NCI-H146 treated with DMSO at 0.1 percent for 48 hours (cell line): ENCODE results near the gene TIMM10B.

Source experiments
- DNase-seq: peaks from one replicate; lab custom pipeline; 2025; ENCODE audit not compliant: unreplicated experiment; lab: John Stamatoyannopoulos, UW

TIMM10B gene

GRCh38 chr11:6469599-6469998 lies 11.7 kb upstream of the TIMM10B start:
- no peak for DNase-seq

- DNase-seq = no peak
Observed at GRCh38 chr11:6472934-6473333, 8.4 kb upstream of the TIMM10B start.

- peak; percentile 59 for DNase-seq
Observed at GRCh38 chr11:6473451-6474412, 7.6 kb upstream of the TIMM10B start, which contains the start of gene TRIM3. Gene TRIM3 (minus strand): TSS chr11:6473941. CDS start chr11:6465695, 8,246 bp downstream.

- no peak for DNase-seq
Observed at GRCh38 chr11:6474413-6474792, 6.9 kb upstream of the TIMM10B start.

GRCh38 chr11:6474806-6475500 lies 6.3 kb upstream of the TIMM10B start:
- no peak for DNase-seq

GRCh38 chr11:6475936-6476335 lies 5.4 kb upstream of the TIMM10B start:
- DNase-seq = no peak

- no peak for DNase-seq
Observed at GRCh38 chr11:6476571-6476970, 4.7 kb upstream of the TIMM10B start.

GRCh38 chr11:6480299-6480914 lies 894 bp upstream of the TIMM10B start:
- DNase-seq = no peak

- DNase-seq = no peak
Observed at GRCh38 chr11:6481924-6482275, 599 bp downstream of the TIMM10B start.

- DNase-seq = no peak
Observed at GRCh38 chr11:6482441-6482840, 1.1 kb downstream of the TIMM10B start.

GRCh38 chr11:6483015-6483414 lies 1.7 kb downstream of the TIMM10B start:
- DNase-seq = no peak

- no peak for DNase-seq
Observed at GRCh38 chr11:6485661-6486060, 4.4 kb downstream of the TIMM10B start.

GRCh38 chr11:6486256-6486655 lies 5.0 kb downstream of the TIMM10B start:
- DNase-seq = no peak

GRCh38 chr11:6486938-6487337 lies 5.6 kb downstream of the TIMM10B start:
- DNase-seq = no peak

GRCh38 chr11:6488342-6488741 lies 7.0 kb downstream of the TIMM10B start:
- DNase-seq = no peak

GRCh38 chr11:6488821-6489220 lies 7.5 kb downstream of the TIMM10B start:
- DNase-seq = no peak

GRCh38 chr11:6489306-6489705 lies 8.0 kb downstream of the TIMM10B start:
- DNase-seq = peak; percentile 75

GRCh38 chr11:6497069-6497839 lies 16.0 kb downstream of the TIMM10B start, which contains the start of gene DNHD1:
Gene DNHD1 (plus strand): TSS chr11:6497280. CDS start chr11:6498216, 936 bp downstream.
- DNase-seq = no peak

- DNase-seq = no peak
Observed at GRCh38 chr11:6498121-6498520, 16.8 kb downstream of the TIMM10B start.

GRCh38 chr11:6498544-6498943 lies 17.2 kb downstream of the TIMM10B start:
- DNase-seq = no peak

GRCh38 chr11:6502382-6502781 lies 21.1 kb downstream of the TIMM10B start:
- DNase-seq = no peak
